Stimulated activated naive CD4-positive, alpha-beta T cell (primary cell): Measurements from ENCODE around the gene TSKS.
"Not testable (repeated sequence)": the region's sequence is repeated elsewhere in the genome, so short reads cannot be mapped to it uniquely, and the experiment has no call there.

Experiments
- DNase-seq, 6 experiments: peaks; one replicate each; lab custom pipeline; 2025; lab: John Stamatoyannopoulos, UW

TSKS gene

GRCh38 chr19:49766007-49766929 lies 3.2 kb upstream of the TSKS start:
- DNase-seq: peak; percentile 97 to 100 (median 100)

GRCh38 chr19:49764341-49764740 lies 1.2 kb upstream of the TSKS start:
- DNase-seq: no peak

DNA sequence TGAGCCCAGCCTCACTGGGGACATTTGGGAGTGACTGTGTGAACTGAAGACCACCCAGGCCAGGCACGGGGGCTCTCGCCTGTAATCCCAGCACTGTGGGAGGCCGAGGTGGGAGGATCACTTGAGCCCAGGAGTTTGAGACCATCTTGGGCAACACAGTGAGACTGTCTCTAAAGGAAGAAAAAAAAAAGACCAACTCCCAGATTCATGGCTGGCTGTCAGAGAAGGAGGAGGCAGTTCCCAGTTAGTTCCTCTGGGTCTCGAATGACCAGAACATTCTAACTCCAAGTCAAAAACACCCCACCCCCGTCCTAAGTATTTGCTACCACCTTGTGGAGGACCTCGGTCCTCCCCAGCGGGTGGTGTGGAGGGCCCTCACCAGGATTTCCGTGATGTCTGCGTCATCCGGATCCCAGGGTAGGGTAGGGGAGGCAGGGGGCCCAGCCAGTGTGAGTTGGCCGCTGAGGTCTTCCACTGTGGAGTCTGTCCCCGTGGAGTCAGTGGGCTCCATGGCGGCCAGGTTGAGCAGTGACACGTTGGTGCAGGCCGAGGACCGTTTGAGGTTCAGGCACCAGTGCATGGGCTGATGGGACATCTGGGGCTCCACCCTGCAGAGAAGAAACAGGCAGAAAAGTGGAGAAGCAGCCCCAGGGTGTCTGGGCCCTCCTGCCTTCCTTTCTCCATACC lies 1.3 kb downstream of the TSKS start:
- peak in 2 of 6 experiments; percentile 4 to 8 for DNase-seq

GRCh38 chr19:49761249-49761624 lies 1.9 kb downstream of the TSKS start:
- no peak for DNase-seq

- DNase-seq: no peak
These were observed 4.8 kb downstream of the TSKS start for GRCh38 chr19:49758292-49758691.

- DNase-seq: no peak
These were observed 7.2 kb downstream of the TSKS start for GRCh38 chr19:49755956-49756355.

DNA sequence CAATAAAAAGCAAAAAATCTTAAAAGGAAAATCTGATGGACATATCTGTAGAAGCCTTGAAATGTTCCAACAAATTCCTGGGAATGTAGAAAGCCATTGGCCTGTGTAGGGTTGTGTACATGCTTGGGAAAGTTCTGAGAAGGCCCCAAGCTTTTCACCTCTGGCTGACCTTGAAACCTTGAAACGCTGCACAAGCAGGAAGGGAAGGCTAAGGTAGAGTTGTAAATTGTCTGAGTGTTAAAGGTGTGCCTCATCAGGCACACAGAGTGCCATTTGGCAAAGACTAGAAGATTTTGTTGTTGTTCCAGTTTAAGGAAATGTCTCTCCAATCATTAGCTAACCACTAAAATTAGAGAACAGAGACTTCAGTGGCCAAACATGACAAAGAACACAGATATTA lies 10.4 kb downstream of the TSKS start:
- no peak for DNase-seq

DNA sequence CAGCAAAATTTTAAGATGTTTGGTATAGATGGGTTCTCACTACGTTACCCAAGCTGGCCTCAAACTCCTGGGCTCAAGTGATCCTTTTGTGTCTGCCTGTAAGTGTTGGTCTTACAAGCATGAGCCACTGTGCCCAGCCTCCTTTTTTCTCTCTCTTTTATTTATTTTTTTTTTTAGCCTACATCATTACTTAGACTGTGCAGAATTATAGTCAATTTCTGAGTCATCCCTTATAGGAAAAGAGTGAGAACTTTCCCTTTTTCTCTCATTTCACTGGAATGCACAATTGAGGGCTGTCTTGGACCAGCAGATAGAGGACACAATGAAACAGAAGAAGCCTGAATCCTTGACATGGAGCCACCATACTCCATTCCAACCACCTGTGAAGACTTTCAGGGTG lies 13.3 kb downstream of the TSKS start:
- DNase-seq: no peak

DNA sequence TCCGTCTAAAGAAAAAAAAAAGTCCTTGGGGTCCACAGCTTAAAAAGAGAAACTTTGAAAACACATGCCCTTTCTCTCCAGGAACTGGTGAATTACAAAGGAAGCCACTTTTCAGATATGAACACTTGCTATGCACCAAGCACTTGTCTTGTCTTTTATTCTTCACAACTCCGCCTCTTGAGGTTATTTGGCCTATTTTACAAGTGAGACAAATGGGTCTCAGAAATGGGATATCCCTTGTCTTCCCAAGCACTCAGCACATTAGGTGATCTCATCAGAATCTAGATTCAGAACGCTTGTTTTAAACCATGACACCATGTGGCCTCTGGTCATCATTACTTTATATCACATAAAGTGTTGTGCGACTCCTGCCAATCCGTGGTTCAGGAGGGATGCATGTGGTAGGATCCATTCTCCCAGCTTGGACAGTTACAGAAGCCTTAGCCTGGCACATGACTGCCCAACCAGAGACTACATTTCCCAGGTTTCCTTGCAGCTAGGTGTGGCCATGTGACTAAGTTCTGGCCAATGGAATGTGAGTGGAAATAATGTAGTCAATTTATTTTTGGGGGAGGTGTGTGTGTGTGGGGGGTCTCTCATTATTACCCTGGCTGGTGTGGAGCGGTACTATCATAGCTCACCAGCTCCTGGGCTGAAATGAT lies 13.9 kb downstream of the TSKS start:
- DNase-seq: no peak

- peak; percentile 10 to 69 (median 30) for DNase-seq
These were observed 16.7 kb downstream of the TSKS start for GRCh38 chr19:49746206-49746958.

- no peak for DNase-seq
These were observed 18.1 kb downstream of the TSKS start for GRCh38 chr19:49744946-49745381.

DNA sequence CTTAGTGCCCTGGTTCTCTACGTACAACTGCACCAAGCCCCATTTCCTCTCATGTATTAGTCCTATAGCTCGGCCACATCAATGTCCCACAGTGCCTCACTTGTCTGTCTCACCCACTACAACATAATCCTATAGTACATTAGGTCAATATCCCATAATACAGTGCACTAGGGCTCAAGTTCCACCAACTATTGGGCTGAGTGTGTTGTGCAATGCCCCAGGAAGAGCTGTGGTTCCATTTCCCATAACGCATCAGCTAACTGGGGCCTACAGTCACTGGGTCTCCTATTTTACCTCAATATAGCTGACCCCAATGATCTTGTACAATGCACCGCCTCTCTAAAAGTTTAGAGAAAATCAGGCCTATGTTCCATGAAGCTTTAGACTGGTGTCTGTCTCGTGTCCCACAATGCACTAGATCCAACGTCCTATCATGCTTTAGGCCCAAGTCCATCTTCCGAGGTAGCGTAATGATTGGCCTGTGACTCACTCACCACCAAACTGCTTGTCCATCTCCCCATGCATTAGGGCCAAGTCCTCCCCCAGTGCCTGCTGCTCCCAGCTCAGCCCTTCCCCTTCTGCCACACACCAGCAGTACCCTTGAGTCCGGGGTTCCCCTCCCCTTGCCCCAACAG lies 21.8 kb downstream of the TSKS start:
- DNase-seq: no peak

DNA sequence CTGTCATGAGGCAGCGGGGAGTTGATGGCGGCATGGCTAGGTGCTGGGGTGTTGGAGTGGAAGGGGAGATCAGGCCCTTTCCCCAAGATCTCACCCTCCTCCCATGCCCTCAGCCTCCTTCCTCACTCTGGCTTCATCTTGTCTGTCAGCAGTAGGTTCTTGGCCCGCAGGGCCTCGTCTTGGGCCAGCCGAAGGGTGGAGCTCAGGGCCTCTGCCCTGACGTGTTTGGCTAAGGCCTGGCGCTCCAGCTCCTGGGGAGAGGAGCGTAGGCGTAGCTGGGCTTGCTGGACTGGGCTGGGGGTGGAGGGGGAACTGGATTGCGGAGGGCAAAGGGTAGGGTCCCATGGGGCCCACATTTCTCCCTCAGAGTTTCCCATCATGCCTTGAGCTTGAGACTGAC lies 23.2 kb downstream of the TSKS start:
- no peak for DNase-seq

DNA sequence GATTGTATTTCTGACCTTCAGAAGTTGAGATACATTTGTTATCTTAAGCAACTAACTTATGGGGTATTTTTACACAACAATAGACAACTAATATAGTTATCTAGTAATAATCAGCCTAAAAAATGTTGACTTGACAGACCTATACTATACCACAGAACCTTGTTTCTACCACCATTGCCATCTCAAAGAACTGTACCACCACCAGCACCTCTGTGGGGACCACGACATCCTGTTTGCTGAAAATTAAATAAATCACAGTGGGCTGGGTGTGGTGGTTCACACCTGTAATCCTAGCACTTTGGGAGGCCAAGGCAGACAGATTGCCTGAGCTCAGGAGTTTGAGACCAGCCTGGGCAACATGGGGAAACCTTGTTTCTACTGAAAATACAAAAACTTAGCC lies 24.0 kb downstream of the TSKS start:
- DNase-seq: no peak

DNA sequence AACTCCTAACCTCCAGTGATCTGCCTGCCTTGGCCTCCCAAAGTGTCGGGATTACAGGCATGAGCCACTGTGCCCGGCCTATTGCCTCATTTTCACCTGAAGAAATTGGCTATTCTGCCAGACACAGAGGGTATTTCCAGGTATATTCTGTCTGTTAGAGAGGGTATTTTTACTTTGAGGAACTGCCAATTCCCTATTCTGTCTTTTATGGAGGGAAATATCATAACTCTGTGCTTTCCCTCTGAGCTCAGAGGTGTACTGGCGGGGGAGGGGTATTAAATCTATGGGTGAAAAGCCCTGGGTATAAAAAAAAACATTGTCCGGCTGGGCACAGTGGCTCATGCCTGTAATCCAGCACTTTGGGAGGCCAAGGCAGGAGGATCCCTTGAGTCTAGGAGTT lies 24.8 kb downstream of the TSKS start:
- no peak for DNase-seq

DNA sequence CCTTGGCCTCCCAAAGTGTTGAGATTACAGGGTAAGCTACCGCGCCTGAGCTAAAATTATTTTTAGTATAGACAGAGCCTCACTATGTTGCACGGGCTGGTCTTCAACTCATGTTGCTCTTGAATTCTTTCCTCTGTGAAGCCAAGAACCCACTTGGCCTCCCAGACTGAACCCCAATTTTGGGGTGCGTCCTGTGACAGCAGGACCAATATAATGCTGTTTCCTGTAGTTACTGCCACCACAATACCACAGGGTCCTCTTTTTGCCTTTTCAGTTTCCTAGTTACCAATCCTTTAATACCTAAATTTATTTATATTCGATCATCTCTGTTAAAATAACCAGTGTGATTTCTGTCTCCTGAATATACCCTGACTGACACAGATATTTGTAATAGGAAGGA lies 32.9 kb downstream of the TSKS start:
- DNase-seq: no peak

GRCh38 chr19:49727217-49728030 lies 35.7 kb downstream of the TSKS start:
- DNase-seq: no peak

- not testable (repeated sequence) for DNase-seq
These were observed 43.7 kb downstream of the TSKS start for GRCh38 chr19:49719420-49719819.

GRCh38 chr19:49718991-49719390 lies 44.1 kb downstream of the TSKS start:
- no peak for DNase-seq

DNA sequence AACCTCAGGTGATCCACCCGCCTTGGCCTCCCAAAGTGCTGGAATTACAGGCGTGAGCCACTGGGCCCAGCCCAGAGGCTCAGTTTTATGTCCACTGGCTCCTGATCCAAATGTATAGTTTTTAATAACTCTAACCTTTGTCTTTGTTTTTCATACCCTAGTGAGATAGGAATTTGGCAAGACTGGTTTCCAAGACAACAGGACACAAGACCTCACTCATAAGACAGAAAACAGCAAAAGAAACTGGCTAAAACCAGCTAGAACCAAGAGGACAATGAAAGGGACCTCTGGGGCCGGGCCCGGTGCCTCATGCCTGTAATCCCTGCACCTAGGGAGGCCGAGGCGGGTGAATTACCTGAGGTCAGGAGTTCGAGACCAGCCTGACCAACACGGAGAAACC lies 44.6 kb downstream of the TSKS start:
- DNase-seq: no peak

- no peak for DNase-seq
These were observed 47.0 kb downstream of the TSKS start for GRCh38 chr19:49716154-49716553.
